HG03442 (cell line): ENCODE measurements around the gene MIPEP.
"Not testable (repeated sequence)": the region's sequence is repeated elsewhere in the genome, so short reads cannot be mapped to it uniquely, and the experiment has no call there.

Experiments
- ATAC-seq: cut with Tn5 transposase; IDR thresholded peaks from one replicate; pipeline ENCODE4 v1.9.1; 2021; ENCODE audit warnings: mild to moderate bottlenecking, moderate library complexity; ENCODE audit not compliant: unreplicated experiment

Gene MIPEP

DNA sequence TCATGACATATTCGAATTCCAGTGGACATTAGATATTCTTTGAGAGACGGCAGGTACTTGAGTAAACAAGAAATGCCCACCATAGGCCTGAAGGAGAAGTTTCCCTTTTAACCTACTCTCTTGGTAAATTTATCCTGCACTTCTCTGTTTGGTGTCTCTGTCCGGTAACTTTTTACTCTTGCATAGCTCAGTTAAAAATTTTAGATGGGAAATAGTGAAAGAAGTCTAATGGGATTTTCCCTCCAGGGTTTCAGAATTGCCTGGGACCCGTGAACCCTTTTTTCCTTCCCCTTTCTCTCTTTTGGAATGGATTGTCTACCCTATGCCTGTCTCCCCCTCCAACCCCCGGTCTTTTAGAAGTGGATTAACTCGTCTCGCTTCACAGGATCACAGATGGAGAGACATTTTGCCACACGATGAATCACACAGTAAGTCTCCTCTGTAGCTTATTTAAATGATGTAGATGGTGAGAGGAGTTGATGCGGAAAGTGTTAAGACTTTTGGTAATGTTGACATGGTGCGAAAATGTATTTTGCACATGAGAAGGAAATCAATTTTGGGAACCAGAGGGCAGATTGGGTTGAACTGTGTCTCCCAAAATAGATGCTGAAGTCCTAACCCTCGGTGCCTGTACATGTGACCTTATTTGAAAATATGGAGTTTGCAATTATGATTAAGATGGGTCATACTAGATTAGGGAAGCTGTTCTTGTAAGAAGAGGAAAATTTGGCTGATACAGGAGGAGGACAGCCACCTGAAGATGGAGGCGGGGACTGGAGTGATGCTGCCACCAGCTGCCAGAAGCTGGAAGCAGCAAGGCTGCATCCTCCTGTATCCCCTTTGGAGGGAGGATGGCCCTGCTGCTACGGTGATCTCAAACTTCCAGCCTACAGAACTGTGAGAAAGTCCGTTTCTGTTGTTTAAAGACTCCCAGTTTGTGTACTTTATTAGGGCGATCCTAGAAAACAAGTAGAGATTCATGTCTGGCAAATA is 711 bp upstream of the MIPEP start:
- no peak for ATAC-seq

DNA sequence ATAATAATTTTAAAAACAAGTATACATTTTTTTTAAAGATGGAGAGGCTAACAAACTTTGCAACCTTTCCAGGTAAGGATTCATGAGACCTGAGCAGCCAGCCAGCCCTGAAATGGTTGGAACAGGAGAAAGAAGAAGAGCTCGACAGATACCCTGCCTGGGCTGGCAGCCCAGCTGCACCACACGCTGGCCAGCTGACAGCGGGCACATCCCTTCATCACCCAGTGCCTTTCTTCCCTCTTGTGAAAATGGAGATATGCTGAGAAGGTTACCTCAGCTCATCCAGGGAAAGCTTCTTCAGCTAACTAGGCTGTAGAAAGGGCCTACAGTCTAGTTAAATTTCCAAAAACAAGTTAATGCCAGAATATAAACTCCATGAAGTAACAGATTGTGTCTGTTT is 4.8 kb downstream of the MIPEP start:
- not testable (repeated sequence) for ATAC-seq

DNA sequence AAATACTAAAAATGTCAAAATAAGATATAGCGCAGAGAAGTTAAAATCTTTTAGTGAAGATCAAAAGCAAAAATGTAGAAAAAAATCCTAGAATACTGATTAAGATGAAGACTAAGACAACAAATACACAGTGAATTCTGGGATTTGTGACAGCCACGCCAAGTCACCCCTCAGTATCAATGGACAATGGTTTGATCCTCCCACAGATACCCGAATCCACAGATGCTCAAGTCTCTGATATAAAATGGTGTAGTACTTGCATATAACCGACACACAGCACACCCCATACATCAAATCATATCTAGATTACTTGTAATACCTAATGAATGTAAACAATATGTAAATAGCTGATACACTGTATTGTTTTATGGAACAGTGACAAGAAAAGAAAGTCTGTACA is 5.9 kb downstream of the MIPEP start:
- ATAC-seq, result no peak

DNA sequence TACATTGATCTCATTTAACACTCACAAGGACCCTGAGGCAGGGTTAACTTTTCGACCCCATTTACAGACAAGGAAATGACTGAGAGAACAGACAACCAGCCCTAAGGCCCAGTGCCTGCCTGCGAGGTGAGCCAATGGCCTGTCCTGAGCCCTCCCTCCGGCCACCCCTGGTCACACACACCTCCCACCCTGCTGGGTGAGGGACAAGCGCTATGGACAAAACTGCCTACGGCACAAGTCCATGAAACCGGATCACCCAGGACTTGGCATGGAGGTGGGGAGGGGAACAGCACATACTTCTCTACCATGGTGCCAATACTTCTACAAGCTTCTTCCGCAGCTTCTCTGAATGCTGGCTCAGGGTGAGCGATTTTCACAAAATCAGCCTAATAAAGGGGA is 7.8 kb downstream of the MIPEP start:
- ATAC-seq, result not testable (repeated sequence)

DNA sequence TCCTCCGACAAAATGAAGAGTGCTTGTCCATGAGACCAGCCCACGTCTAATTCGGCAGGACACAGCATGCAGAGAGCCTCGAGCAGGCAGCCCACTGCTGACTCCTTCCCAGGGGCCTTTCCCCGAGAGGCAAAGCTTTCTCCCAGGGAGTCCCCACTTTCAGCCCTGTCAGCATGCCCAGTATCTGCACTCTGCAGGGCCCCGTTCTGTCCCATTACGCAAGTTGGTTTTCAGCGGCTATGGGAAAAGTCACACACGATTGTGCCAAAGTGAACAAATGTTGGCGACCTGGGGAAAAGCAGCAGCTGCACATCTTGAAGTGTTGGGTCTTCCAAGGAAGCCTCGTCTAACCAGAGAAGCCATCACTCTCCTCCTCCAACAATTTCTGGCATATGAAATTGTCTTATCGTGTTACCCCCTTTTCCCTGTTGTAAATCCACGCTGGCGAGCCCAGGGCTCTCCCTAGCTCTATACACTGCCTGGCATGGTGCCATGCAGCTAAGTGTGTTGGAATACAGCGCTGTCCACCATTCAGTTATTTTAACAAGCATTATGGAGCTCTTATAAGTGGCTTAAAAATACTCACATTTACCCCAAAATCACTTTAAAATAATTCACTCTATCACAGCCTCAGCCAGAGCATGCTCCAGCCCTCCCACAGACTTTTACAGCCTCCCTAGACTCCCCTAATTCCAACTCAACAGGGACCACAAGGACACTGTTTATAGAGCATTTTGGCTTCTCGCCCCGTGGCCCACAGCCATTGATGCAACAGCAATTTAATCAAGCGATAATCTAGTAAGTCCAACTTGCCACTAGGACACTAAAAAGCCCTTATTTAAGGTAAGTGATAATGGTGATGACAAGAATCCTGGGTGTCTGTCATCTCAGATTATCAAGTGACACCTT is 8.5 kb downstream of the MIPEP start:
- ATAC-seq, result not testable (repeated sequence)

DNA sequence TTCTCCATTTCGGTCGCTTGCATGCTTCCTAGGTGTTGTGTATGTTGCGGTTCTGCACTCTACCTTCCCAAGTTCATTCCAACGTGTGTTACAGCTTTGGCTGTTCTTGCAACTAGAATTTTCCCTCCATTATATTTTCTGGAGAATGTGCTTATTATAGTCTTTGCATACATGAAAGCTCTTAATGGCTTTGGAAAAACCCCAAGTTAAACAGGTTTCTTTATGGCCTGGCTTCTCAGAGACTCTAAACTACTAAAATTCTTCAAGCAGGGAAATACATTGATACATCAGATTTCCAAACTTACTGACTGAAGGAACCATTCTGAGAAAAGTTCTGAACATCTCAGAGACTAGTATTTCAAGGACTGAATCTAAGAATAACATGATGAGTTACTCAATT is 11.9 kb downstream of the MIPEP start:
- ATAC-seq, result no peak

DNA sequence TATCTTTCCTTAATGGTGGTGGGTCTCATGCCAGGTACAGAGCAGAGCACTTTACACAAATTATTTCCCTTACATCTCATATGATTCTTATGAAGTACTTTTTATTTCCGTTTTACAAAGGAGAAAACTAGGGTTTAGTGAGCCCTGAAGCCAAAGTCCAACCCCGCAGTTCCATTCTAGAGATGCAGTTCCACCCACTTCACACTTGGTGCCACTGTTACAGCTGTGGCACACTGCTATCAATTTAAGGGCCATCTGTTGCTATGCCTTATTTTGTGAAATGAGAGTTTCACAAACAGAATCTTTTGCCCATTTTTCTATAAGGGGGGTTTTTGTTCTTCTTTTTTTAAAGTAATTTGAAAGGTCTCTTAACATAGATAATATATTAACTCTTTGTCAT is 12.9 kb downstream of the MIPEP start:
- ATAC-seq, result no peak

DNA sequence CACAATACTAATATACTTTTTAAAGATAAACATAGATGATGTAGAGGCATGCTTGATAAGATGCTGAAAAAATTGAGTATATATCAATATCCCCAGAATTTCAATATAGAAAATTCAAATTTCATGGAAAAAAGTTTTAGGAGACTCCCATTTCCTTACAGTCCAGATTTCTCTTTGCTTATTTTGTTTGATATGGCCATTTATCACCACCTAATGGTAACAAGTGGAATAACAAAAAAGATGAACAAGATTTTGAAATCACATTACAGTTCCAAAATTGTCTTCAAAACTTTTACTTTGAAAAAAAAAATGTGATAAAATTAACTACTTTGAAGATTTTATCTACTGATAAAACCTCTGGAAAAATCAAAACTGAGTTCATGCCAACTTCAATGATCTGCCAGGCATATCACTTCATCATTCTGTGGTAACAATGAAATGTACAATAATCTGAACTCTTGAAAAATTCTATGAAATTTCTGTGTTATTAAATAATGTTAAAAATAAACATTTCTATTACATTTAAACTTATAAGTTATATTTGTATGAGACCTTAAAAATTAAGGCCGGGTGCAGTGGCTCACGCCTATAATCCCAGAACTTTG is 17.5 kb downstream of the MIPEP start:
- ATAC-seq, result no peak

DNA sequence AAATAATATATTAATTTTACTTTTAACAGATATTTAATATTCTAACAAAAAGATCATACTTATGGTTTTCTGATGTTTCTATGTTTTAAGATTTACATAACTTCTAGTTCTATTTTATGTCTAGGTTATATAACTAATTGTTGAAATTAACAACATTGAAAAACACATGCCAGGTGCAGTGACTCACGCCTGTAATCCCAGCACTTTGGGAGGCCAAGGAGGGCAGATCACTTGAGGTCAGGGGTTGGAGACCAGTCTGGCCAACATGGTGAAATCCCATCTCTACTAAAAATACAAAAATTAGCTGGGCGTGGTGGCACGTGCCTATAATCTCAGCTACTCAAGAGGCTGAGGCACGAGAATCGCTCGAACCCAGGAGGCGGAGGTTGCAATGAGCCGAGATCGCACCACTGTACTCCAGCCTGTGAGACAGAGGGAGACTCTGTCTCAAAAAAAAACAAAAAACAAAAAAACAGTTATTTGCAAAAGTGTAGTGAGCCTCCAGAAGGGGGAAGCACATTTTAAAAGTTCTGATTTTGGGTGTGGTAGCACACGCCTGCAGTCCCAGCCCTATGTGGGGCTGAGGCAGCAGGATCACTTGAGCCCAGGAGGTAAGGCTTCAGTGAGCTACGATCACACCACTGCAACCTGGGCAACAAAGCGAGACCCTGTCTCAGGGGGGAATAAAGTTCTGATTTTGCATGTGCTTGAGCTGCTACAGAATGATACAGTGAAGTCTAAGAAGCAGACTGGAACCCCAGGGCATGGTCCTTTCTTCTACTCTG is 18.7 kb downstream of the MIPEP start:
- ATAC-seq, result no peak

DNA sequence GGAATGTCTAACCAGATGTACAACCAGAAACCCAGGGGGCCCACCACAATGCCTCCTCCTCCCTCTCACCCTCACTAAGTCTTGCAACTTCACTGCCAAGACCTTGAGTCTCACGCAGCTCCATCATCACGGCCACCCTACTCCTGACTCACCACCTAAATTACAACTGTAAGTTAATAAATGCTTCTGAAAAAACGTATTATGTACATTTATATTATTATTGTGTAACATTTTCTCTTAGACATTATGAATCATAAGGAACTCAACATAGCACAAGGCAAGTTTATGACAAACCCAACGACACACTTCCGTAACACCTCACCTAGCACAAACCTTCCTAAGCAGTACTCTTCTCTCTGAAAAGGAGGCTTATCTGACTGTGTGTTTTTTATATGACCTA is 20.7 kb downstream of the MIPEP start:
- no peak for ATAC-seq

DNA sequence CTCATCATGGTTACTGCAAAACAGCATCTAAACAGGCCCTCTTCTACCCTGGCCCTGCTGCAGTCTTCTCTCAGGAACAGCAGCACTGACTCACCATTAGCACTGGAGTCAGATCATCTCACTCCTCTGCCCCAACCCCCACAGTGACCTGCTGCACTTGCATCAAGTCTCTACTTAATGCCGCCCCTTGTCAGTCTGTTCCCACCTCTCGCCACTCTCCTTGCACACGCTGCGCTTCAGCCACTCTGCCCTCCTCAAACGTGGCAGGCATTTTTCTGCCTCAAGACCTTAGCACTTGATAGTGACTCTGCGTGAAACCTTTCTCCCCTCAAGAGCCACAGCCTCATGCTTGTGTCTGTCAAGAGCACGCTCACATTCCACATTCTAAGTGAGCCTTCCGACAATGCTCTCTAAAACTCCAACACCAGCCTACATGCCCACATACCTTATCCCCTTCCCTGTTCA is 22.1 kb downstream of the MIPEP start:
- ATAC-seq, result no peak

DNA sequence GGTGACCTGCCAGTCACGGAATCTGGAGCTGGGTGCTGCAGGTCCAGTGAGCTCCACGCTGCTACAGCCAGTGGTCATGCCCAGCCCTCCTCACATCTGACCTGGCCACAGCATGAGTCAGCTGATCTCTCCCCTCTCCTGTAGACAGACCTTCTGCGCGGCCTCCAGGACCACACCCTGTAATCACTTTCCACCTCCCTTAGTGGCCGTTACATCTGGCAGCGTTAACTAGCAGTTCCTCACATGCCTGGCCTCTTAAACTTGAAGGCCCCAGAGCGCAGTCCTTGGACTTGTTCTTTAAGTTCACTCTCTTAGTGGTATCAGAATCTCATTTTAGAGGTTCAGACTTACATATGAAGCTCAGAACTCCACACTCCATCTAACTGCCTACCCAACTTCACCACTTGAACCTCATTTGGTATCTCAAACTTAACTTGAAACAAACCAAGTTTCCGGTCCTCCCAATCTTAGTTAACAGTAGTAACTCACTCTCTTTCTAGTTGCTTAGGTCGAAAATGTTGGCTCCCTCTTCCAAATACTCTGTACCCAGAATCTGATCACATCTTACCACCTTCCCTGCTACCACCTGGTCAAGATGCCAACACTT is 22.7 kb downstream of the MIPEP start:
- no peak for ATAC-seq

DNA sequence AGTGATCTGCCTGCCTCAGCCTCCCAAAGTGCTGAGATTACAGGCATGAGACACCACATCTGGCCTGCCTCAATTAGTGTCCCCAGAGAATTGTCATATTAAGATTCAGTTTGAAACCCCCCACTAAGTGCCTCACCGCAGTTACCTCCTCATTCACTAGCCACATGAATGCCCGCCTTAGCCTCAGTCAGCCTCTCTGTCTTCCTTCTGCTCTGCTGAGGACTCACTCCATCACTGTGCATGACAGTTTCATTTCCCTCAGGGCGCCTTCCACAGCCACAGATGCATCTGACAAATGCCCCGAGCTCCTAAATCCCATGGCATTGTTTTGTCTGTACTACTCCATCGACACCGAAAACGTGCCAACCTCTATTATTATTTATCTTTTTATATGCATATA is 23.3 kb downstream of the MIPEP start:
- no peak for ATAC-seq

DNA sequence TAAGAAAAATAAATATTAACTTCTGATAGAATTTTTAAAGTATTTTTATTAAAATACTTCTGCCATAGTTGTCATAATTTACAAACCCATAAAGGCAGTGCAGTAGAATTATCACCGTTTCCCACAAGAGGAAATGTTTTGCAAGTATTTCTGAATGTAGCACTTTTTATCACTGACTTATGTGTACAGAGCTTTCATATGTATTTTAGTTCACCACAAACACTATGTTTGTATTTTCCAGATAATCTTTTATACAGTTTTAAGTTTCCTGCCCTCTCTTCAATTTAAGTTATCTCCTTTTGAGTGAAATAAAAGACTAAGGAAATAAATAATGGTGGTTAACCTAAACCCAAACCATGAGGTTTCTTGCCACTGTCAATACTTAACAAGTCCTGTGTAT is 24.2 kb downstream of the MIPEP start:
- no peak for ATAC-seq

DNA sequence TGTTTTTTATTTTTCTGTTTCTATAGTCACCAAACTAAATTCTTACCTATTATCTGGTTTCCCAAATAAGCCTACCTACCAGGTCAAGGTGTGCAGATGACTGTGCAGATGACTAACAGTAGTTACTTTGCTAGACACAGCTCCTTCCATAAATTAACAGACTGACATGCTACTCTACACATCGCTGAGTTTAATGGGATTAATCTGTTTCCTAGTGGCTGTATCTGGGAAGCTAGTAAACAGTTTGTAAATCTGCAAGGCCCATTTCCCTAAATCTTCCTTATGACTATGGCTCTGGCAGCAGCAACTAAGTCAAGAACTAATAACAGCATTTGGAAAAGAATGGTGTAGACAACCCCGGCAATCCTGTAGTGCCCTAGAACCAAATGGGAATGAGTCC is 27.9 kb downstream of the MIPEP start:
- ATAC-seq, result no peak

DNA sequence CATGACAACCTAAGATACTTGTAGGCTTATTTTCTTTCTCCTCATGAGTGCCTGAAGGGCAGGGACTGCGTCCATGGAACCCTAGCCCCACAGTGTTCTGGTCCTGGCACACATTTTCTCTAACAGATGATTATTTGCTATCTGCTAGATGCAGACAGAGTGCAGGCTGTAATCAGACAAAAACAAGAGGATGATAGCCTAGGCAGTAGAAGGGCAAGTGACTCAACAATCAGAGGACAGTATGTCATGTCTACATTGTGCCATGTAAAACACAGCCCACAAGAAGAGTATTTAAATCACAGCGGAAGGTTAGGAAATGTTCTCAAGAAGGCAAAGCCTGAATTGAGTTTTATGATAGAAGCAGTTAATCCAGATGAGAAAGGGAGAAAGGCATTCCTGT is 29.3 kb downstream of the MIPEP start:
- ATAC-seq, result no peak

DNA sequence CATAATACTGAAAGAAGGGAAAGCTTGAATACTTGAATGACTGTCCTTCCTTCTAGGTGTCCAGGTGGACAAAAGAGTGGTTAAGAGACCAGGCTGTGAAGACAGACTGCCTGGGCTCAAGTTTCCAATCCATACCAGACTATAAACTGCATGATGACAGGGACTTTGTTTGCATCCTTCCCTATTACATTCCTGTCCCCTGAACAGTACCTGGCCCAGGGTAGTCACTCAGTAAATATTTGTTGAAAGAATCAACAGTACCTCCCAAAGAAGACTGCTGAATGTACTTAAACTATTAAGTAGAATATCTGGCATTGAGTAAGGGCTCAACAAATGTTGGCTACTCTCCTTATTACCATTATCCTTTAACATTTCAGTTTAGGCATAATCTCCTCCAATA is 29.7 kb downstream of the MIPEP start:
- no peak for ATAC-seq

DNA sequence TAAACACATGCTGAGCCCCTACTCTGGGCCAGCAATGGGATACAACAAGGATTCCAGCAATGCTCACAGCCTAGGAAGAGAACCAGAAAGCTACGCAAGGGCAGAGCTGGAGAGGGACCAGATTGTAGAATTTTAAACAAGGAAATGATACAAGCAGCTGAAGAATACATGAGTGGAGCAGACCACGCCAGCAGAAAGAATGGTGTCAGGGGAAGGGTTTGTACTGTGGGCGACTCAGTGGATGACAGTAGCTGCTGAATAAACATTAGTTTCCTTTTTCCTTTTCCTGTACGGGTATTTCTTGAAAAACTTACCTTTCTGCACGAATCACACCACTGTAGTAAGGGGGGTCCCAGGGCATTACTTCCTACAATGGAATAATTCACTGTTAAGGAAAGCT is 30.7 kb downstream of the MIPEP start:
- no peak for ATAC-seq

DNA sequence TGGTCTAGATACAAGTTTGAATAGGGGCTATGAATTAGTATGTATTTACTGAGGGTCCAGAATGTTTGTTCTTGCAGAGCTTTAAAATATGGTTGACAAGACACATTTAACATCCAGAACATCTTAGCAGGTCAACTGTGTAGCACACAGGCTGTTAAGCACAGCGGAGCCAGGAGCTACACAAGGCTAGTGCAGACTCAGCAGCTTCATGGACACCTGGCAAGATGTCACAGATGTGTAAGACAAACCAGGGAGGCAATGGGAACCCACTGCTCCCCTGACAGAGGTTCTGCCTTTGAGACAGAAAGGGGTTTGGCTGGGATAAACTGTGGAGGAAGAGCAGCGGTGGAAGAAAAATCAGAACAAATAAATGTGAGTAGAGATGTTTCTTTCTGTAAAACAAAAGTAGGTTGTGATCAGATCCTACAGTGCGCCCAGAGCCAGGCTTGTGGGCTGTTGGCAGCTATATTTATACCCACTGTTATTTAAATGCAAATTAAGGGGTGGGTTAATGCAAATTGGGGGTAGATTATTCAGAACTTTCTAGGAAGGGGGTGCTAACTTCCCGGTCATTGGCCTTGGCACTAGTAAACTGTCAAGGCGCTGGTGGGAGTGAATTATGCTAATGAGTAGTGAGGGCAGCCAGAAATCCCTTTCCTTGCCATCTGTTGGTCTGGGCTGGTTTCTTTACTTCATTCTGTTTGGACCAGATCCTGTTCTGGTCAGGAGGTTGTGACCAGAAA is 33.0 kb downstream of the MIPEP start:
- no peak for ATAC-seq
